Endothelial cell of umbilical vein (primary cell): ENCODE results near the gene NCOA7. TPM values are rescaled to one million over a fixed set of nuclear protein-coding genes. Genes with fewer than 3 reads are reported as not detected.

Source experiments
- BruUV-seq: library from RNA; stranded (reverse); fragments of 400-500 nt; replicated peaks from 2 replicates; lab custom pipeline; 2021; lab: Mats Ljungman, UMichigan
- CTCF ChIA-PET: fragments of 300-600, 350-600 bp; sonication (Branson Sonifier 250); formaldehyde crosslinking; loops from one replicate; lab custom pipeline; 2021; ENCODE audit warnings: antibody characterized with exemption, inconsistent platforms; lab: Charles Lee
- POLR2A ChIA-PET: fragments of 300-600, 350-600 bp; sonication (Branson Sonifier 250); formaldehyde crosslinking; loops from one replicate; lab custom pipeline; 2021; ENCODE audit warnings: antibody characterized with exemption, inconsistent platforms; lab: Charles Lee
- DNase-seq: peaks from one replicate; pipeline ENCODE4 v3.0.0-alpha.2; 2011; ENCODE audit warnings: low read depth, low spot score
- FAIRE-seq: peaks from 2 replicates; lab custom pipeline; 2011; peaks lifted over from hg19 to GRCh38; lab: Jason Lieb, UNC
- H2AFZ ChIP-seq: 2 replicates; pipeline ENCODE4 v1.6.0; 2012; ENCODE audit warnings: low read depth, low read length, control low read depth, inconsistent platforms
- H3K27ac ChIP-seq: 2 replicates; pipeline ENCODE4 v1.5.1; 2011; ENCODE audit warnings: low read depth, mild to moderate bottlenecking, control low read depth, low read length, moderate library complexity; ENCODE audit not compliant: insufficient read depth
- H3K27me3 ChIP-seq, 2 experiments: 2 replicates each; pipeline versions ENCODE4 v1.6.0 to v1.6.1; 2011; ENCODE audit warnings: low read length in 2 of 2, mixed read lengths in 1 of 2; ENCODE audit not compliant: control insufficient read depth in 2 of 2, insufficient read depth in 2 of 2
- H3K36me3 ChIP-seq, 2 experiments: 2 replicates in 1 of 2; 3 replicates in 1 of 2; pipeline ENCODE4 v1.5.1; 2011; ENCODE audit warnings: low read length in 2 of 2, mild to moderate bottlenecking in 1 of 2, moderate library complexity in 1 of 2; ENCODE audit not compliant: control insufficient read depth in 2 of 2, insufficient read depth in 2 of 2; ENCODE audit errors: extremely low read depth in 1 of 2
- H3K4me1 ChIP-seq: 3 replicates; pipeline ENCODE4 v1.5.1; 2011; ENCODE audit warnings: mild to moderate bottlenecking, low read length; ENCODE audit not compliant: control insufficient read depth, insufficient read depth; ENCODE audit errors: extremely low read depth
- H3K4me2 ChIP-seq: 2 replicates; pipeline ENCODE4 v1.6.1; 2011; ENCODE audit warnings: low read length, control low read depth, mixed read lengths; ENCODE audit not compliant: insufficient read depth
- H3K4me3 ChIP-seq, 3 experiments: fragments of 200-600 bp in 1 of 3; sonication (generic), shearing (Covaris generic) in 1 of 3; replicated peaks in 1 of 3; 2 replicates each; pipeline ENCODE4 v1.5.1; 2011 to 2016; ENCODE audit warnings: control low read depth in 3 of 3, low read length in 3 of 3, mild to moderate bottlenecking in 2 of 3, inconsistent platforms in 1 of 3, low read depth in 1 of 3, moderate library complexity in 1 of 3; ENCODE audit not compliant: insufficient read depth in 1 of 3
- H3K79me2 ChIP-seq: 2 replicates; pipeline ENCODE4 v1.6.0; 2012; ENCODE audit warnings: low read length, inconsistent platforms; ENCODE audit not compliant: control insufficient read depth, insufficient read depth
- H3K9ac ChIP-seq: replicated peaks from 2 replicates; pipeline ENCODE3; 2011; ENCODE audit warnings: low read length, control low read depth; ENCODE audit not compliant: insufficient read depth; ENCODE audit errors: extremely low read depth
- H3K9me1 ChIP-seq: replicated peaks from 3 replicates; pipeline ENCODE4 v1.6.0; 2011; ENCODE audit warnings: mild to moderate bottlenecking, low read length; ENCODE audit not compliant: control insufficient read depth, insufficient read depth; ENCODE audit errors: extremely low read depth
- H3K9me3 ChIP-seq: replicated peaks from 2 replicates; pipeline ENCODE4 v1.5.1; 2012; ENCODE audit warnings: low read length, inconsistent platforms; ENCODE audit not compliant: control insufficient read depth, insufficient read depth
- H4K20me1 ChIP-seq: replicated peaks from 2 replicates; pipeline ENCODE3; 2011; ENCODE audit warnings: mild to moderate bottlenecking, low read length; ENCODE audit not compliant: control insufficient read depth, insufficient read depth; ENCODE audit errors: extremely low read depth
- CTCF ChIP-seq, 2 donors: IDR thresholded peaks; 1 replicate in 1 of 2; 2 replicates in 1 of 2; pipeline ENCODE4 v1.5.1; 2011; ENCODE audit warnings: low read length in 2 of 2, mild to moderate bottlenecking in 2 of 2, moderate library complexity in 2 of 2, control low read depth in 1 of 2, inconsistent platforms in 1 of 2, low read depth in 1 of 2; ENCODE audit not compliant: insufficient read depth in 1 of 2; ENCODE audit errors: extremely low read depth in 1 of 2
- EZH2 ChIP-seq: IDR thresholded peaks from 2 replicates; pipeline ENCODE4 v1.6.1; 2012; ENCODE audit warnings: borderline replicate concordance, low read depth, mild to moderate bottlenecking, moderate library complexity, low read length, inconsistent platforms; ENCODE audit not compliant: severe bottlenecking
- FOS ChIP-seq: IDR thresholded peaks from 2 replicates; pipeline ENCODE4 v1.6.1; 2011; ENCODE audit warnings: mild to moderate bottlenecking, low read length, moderate library complexity, borderline replicate concordance; ENCODE audit not compliant: insufficient read depth
- GATA2 ChIP-seq: IDR thresholded peaks from 2 replicates; pipeline ENCODE4 v1.7.0; 2011; ENCODE audit warnings: low read depth, mild to moderate bottlenecking, moderate library complexity, mixed read lengths, low read length; ENCODE audit not compliant: insufficient read length, insufficient read depth
- JUN ChIP-seq: IDR thresholded peaks from 2 replicates; pipeline ENCODE4 v1.6.1; 2011; ENCODE audit warnings: borderline replicate concordance, low read depth; ENCODE audit not compliant: insufficient read length, insufficient read depth
- MAX ChIP-seq: IDR thresholded peaks from 2 replicates; pipeline ENCODE4 v1.6.1; 2011; ENCODE audit not compliant: insufficient read depth, insufficient read length
- MYC ChIP-seq: IDR thresholded peaks from one replicate; pipeline ENCODE4 v1.6.1; 2011; ENCODE audit warnings: mild to moderate bottlenecking, low read depth, low read length
- POLR2A ChIP-seq: IDR thresholded peaks from 2 replicates; pipeline ENCODE4 v1.6.1; 2012; ENCODE audit warnings: low read depth, mild to moderate bottlenecking, control low read depth, low read length
- POLR2AphosphoS5 ChIP-seq: IDR thresholded peaks from 2 replicates; pipeline ENCODE4 v1.6.1; 2012; ENCODE audit warnings: low read depth, mild to moderate bottlenecking, control low read depth, low read length, moderate library complexity; ENCODE audit not compliant: insufficient read depth
- dilution Hi-C: fragments of 300-500 bp; cut with MboI; formaldehyde crosslinking; loops from one replicate; pipeline ENCODE4 v1.15.0; 2019; ENCODE audit warnings: low sequenced_read_pairs; ENCODE audit not compliant: extremely low pct_ligation_motif_present
- intact Hi-C: fragments of 100-400 bp; cut with micrococcal nuclease; formaldehyde crosslinking; loops from one replicate; pipeline ENCODE4 v1.10.0; 2022
- polyA plus RNA-seq, 4 experiments: library from polyadenylated mRNA; depleted of rRNA in 3 of 4; stranded (reverse) in 3 of 4; unstranded in 1 of 4; fragments of >200 nt; gene quantifications; 2 replicates each; pipeline versions ENCODE4 v1.2.1 to v1.2.3, GENCODE V29; 2011 to 2012; ENCODE audit warnings: missing spikeins in 1 of 4
- total RNA-seq: library from RNA; stranded (reverse); gene quantifications from 2 replicates; pipeline ENCODE4 v1.2.3, GENCODE V29; 2021

The NCOA7 gene
- total and polyA plus RNA-seq, 2 donors (not counting 3 experiments of a cell fraction or from before 2014, with no cell fraction given) = 27.7 to 71.2 TPM

- POLR2A ChIA-PET = no interaction called here
- Histone ChIP-seq H3K4me2 (peak overlapping the region; percentile 39), H3K27ac (peak overlapping the region; percentile 10)
These were observed 28.1 kb downstream of the NCOA7 start for GRCh38 chr6:125818772-125819260.

More at GRCh38 chr6:125818772-125819260, 28.1 kb downstream of the NCOA7 start:
- no TSS peak for BruUV-seq
- peaks cover 2 to 4% of the 10 kb centered on the region in 2 experiments for H3K36me3 ChIP-seq
- H2AFZ ChIP-seq = no peak overlapping the region
- H3K79me2 ChIP-seq = peaks cover 19% of the 10 kb centered on the region
- CTCF ChIA-PET = interaction anchor here (0.6 kb wide), 1 partner anchor 138 kb away, joined by 3 read pairs; the partner anchor contains the start of gene HINT3
- no peak overlapping the region for H3K4me3 ChIP-seq
- DNase-seq (peak; percentile 37), FAIRE-seq (no peak)
- no peaks in the 10 kb centered on the region for H3K9me3 ChIP-seq
- no peaks in the 10 kb centered on the region for H3K9me1 ChIP-seq
- dilution Hi-C loops = no loop called here
- H3K27me3 ChIP-seq = no peaks in the 10 kb centered on the region
- no peaks in the 10 kb centered on the region for H4K20me1 ChIP-seq
- no peak overlapping the region for H3K9ac ChIP-seq
- TF ChIP-seq FOS (no peak), POLR2A (no peak), EZH2 (no peak), POLR2AphosphoS5 (no peak), CTCF (IDR thresholded peaks at IDR 0.05; ENCODE audit: extremely low read depth in 1 of 2, insufficient read depth in 1 of 2, low read depth in 1 of 2, low read length in 2 of 2) (no peak), JUN (no peak), MAX (no peak), MYC (no peak), GATA2 (no peak)
- H3K4me1 ChIP-seq = peaks cover 70% of the 10 kb centered on the region
- intact Hi-C loops = no loop called here
